Measurements from ENCODE around the gene KDM4B. TPM values are rescaled to one million over a fixed set of nuclear protein-coding genes. Genes with fewer than 3 reads are reported as not detected.

KDM4B gene
- total and polyA plus RNA-seq, 2 of the 8 experiments (the other 6 are each of a cell fraction or from before 2014, with no cell fraction given) = 12.0 to 31.9 TPM

GRCh38 chr19:5050905-5051304 lies 82.0 kb downstream of the KDM4B start (continued):
- TF ChIP-seq SUZ12 (IDR thresholded peaks at IDR 0.05; ENCODE audit: low read length) = no peak
- no peak for TF ChIP-seq HDAC6 (IDR thresholded peaks at IDR 0.05; ENCODE audit: low read depth, low read length)
- no peak for TF ChIP-seq RFX5 (IDR thresholded peaks at IDR 0.05; ENCODE audit: borderline replicate concordance, low read depth, low read length)
- no peak for TF ChIP-seq PHF8 (conservative IDR thresholded peaks at IDR 0.05; ENCODE audit: low read depth, low read length)
- TF ChIP-seq GABPA (IDR thresholded peaks at IDR 0.05; ENCODE audit: borderline replicate concordance, insufficient read depth, low read length) = no peak
